CD1c-positive myeloid dendritic cell (primary cell): Measurements from ENCODE around the gene GUSB.

Source experiments
- DNase-seq: peaks from one replicate; pipeline ENCODE4 v3.0.0-alpha.2; 2016; ENCODE audit errors: extremely low spot score

The GUSB gene

GRCh38 chr7:65931685-65932084 lies 50.3 kb downstream of the GUSB start:
- DNase-seq, result no peak

DNA sequence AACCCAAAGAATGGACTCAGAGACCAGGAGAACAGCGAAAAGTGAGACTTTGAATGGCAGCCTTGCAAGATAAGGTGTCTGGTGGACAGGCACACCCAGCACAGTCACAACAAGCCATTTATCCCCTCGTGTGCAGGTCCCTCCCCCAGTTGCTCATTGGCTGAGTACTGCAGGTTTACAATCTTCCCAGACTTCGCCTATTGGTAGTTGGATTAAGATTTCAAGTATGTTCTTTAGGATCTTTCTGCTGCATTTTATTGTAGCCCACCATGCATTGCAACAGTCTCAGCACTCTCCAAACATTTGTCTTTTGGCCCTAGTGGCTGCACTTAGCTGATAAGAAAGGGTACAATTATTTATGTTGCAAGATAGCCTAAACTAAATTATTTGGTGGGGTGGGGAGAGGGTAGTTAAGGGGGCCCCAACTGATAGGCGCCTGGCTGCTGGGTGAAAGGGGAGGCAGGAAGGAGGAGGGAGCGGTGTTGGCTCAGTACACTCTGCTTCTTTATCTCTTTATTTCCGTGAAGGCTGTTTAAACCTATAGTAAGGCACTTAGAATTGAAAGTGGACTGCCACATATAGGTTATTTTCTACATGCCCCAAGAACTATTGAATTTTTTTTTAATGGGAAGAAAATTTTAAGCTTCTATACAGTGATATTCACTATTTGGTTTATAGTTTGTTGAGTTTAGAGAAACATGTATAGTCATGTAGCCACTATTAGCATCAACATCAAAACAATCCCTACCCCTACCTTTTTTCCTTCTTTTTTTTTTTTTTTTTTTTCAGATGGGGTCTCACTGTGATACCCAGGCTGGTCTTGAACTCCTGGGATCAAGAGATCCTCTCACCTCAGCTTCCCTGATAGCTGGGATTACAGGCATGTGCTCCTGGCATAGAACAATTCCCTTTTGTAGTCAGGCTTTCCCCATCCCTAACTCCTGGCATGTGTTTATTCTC lies 54.2 kb downstream of the GUSB start:
- DNase-seq, result no peak

DNA sequence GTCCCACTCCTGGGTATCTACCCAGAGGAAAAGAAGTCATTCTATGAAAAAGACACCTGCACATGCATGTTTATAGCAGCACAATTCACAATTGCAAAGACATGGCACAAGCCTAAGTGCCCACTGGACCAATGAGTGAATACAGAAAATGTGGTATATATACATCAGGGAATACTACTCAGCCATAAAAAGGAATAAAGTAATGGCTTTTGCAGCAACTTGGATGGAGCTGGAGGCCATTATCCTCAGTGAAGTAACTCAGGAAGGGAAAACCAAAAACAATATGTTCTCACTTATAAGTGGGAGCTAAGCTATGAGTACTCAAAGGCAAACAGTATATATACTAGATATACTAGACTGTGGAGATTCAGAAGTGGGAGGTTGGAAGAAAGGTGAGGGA lies 55.4 kb downstream of the GUSB start:
- no peak for DNase-seq

GRCh38 chr7:65925040-65925439 lies 57.0 kb downstream of the GUSB start:
- no peak for DNase-seq

GRCh38 chr7:65924193-65924592 lies 57.8 kb downstream of the GUSB start:
- DNase-seq, result no peak

DNA sequence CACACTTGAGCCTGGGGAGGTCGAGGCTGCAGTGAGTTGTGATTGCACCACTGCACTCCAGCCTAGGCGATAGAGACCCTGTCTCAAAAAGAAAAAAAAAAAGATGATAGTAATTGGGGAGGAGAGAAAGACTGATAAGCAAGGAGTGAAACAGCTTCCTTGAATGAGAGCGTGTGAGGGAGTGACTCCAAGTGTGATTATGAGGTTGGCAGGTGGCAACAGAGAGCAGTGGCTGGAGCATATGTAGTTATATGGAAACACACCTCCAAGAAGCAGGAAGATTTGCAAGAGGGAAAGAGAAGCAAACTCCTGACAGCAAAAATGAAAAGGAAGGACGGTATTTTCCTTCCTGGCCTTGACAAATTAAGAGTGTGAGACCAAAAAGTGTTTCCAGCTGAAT lies 58.7 kb downstream of the GUSB start:
- DNase-seq, result no peak

DNA sequence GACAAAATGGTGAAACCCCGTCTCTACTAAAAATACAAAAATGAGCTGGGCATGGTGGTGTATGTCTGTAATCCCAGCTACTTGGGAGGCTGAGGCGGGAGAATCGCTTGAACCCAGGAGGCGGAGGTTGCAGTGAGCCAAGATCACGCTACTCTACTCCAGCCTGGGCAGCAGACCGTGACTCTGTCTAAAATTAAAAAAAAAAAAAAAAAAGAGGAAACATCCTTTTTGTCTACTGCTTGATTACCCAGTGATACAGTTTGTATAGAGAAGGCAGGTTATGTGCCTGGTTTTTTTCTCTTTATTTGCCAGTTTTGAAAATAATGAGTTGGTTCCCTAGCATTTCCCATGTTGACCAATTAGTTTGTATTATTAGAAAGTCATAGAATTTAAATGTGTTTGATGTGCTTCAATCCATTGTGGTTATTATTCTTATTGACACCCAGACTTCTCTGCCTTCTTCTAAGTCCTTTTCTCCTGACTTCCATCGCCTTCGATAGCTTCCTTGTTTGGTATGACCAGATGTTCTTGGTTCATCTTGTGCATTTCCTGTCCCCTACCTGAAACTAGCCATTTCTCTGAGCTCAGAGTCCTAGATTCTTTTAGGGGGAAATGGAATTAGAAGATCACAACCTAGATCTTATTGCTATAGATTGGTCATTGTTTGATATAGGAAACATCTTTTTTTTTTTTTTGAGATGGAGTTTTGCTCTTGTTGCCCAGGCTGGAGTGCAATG lies 65.9 kb downstream of the GUSB start:
- no peak for DNase-seq

GRCh38 chr7:65912237-65912636 lies 69.8 kb downstream of the GUSB start:
- DNase-seq, result no peak
